OCI-LY7 (cell line): Measurements from ENCODE around the gene SEMA3D. TPM values are rescaled to one million over a fixed set of nuclear protein-coding genes. Genes with fewer than 3 reads are reported as not detected.

Source experiments
- BruUV-seq: library from RNA; stranded (reverse); fragments of 400-500 nt; replicated peaks from 2 replicates; lab custom pipeline; 2021; lab: Mats Ljungman, UMichigan
- CTCF ChIA-PET: fragments of 300-600 bp; sonication (Branson Sonifier 250); formaldehyde crosslinking; loops from one replicate; lab custom pipeline; 2022; ENCODE audit warnings: antibody characterized with exemption; ENCODE audit not compliant: unreplicated experiment; lab: Charles Lee
- POLR2A ChIA-PET: fragments of 300-600 bp; sonication (Branson Sonifier 250); formaldehyde crosslinking; loops from one replicate; lab custom pipeline; 2022; ENCODE audit warnings: antibody characterized with exemption; lab: Charles Lee
- DNase-seq: peaks from one replicate; pipeline ENCODE4 v3.0.0-alpha.2; 2015; ENCODE audit warnings: low spot score
- H2AFZ ChIP-seq: fragments of 200-600 bp; sonication (generic), shearing (Covaris generic); 2 replicates; pipeline ENCODE4 v1.6.1; 2014; ENCODE audit warnings: mild to moderate bottlenecking, antibody characterized with exemption, low read length, moderate library complexity
- H3K27ac ChIP-seq: fragments of 200-600 bp; sonication (generic); 2 replicates; pipeline ENCODE4 v1.5.1; 2014; ENCODE audit warnings: mixed run types, low read depth, mild to moderate bottlenecking, moderate library complexity, low read length, inconsistent platforms; ENCODE audit not compliant: poor library complexity, severe bottlenecking
- H3K36me3 ChIP-seq: fragments of 200-600 bp; sonication (generic); 2 replicates; pipeline ENCODE4 v1.6.1; 2014; ENCODE audit warnings: mild to moderate bottlenecking, antibody characterized with exemption, low read length, moderate library complexity, mixed read lengths; ENCODE audit not compliant: insufficient read depth
- H3K4me1 ChIP-seq: fragments of 200-600 bp; sonication (generic); 2 replicates; pipeline ENCODE4 v1.5.1; 2014; ENCODE audit warnings: mild to moderate bottlenecking, low read length; ENCODE audit not compliant: insufficient read depth, poor library complexity, severe bottlenecking
- H3K4me2 ChIP-seq: fragments of 200-600 bp; sonication (generic); 2 replicates; pipeline ENCODE4 v1.6.1; 2014; ENCODE audit warnings: mild to moderate bottlenecking, low read length
- H3K4me3 ChIP-seq: fragments of 200-600 bp; sonication (generic); 2 replicates; pipeline ENCODE4 v1.5.1; 2014; ENCODE audit warnings: mild to moderate bottlenecking, low read depth, low read length; ENCODE audit not compliant: poor library complexity, severe bottlenecking
- H3K79me2 ChIP-seq: fragments of 200-600 bp; sonication (generic); 2 replicates; pipeline ENCODE4 v1.6.1; 2016; ENCODE audit warnings: low read depth, mild to moderate bottlenecking, low read length, moderate library complexity, mixed read lengths; ENCODE audit not compliant: insufficient read depth
- H3K9me2 ChIP-seq: fragments of 200-600 bp; sonication (generic); 2 replicates; pipeline ENCODE4 v1.6.1; 2016; ENCODE audit warnings: mild to moderate bottlenecking, low read length, mixed read lengths; ENCODE audit not compliant: insufficient read depth
- H3K9me3 ChIP-seq: fragments of 200-600 bp; sonication (generic); 2 replicates; pipeline ENCODE4 v1.6.1; 2014; ENCODE audit warnings: mild to moderate bottlenecking, mixed run types, low read length, mixed read lengths
- H4K20me1 ChIP-seq: fragments of 200-600 bp; sonication (generic); 2 replicates; pipeline ENCODE4 v1.6.1; 2014; ENCODE audit warnings: mild to moderate bottlenecking, antibody characterized with exemption, low read length, moderate library complexity, mixed read lengths; ENCODE audit not compliant: insufficient read depth
- EZH2phosphoT487 ChIP-seq: fragments of 200-600 bp; sonication (generic); IDR thresholded peaks from 2 replicates; pipeline ENCODE4 v1.6.1; 2018; ENCODE audit warnings: low read depth, borderline replicate concordance, mild to moderate bottlenecking, mixed run types, antibody characterized with exemption, low read length, moderate library complexity, mixed read lengths
- intact Hi-C: fragments of 100-400 bp; cut with micrococcal nuclease; formaldehyde crosslinking; loops from one replicate; pipeline ENCODE4 v1.10.0; 2022; ENCODE audit not compliant: unreplicated experiment
- total RNA-seq, 2 experiments: library from RNA; depleted of rRNA in 1 of 2; stranded (reverse); fragments of >200 nt in 1 of 2; shearing (Covaris generic) in 1 of 2; gene quantifications; 2 replicates each; pipeline ENCODE4 v1.2.3, GENCODE V29; 2014 to 2022
- TF ChIP-seq, protein P1 (sequence below): fragments of 200-600 bp; sonication (generic); conservative IDR thresholded peaks from 2 replicates; pipeline ENCODE4 v1.5.1; 2014; ENCODE audit warnings: mild to moderate bottlenecking, antibody characterized with exemption, low read length, moderate library complexity, mixed read lengths

SEMA3D gene
- total RNA-seq, 2 experiments from 2014 or later, result not detected

DNA sequence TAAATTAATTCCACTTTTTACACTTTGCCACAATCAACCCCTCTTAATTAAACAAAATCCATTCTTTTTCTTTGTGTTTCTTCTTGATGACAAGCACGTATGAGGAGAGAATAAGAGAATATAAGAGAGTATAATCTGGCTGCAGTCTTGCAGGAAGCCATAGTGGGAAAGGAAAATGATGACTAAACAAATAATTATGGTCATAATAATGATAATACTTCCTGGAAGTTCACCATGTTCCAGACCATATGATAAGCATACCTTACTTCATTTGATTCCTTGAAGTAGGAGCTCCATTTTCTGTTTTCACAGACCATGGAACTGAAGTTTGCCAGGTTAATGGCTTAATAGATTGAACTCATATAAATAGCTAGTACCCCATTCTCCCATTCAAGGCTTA lies 237.8 kb downstream of the SEMA3D start:
- no peaks in the 10 kb centered on the region for H3K9me2 ChIP-seq
- H3K4me1 ChIP-seq, result no peaks in the 10 kb centered on the region
- no peak for TF ChIP-seq EZH2phosphoT487
- TF ChIP-seq, protein P1, sequence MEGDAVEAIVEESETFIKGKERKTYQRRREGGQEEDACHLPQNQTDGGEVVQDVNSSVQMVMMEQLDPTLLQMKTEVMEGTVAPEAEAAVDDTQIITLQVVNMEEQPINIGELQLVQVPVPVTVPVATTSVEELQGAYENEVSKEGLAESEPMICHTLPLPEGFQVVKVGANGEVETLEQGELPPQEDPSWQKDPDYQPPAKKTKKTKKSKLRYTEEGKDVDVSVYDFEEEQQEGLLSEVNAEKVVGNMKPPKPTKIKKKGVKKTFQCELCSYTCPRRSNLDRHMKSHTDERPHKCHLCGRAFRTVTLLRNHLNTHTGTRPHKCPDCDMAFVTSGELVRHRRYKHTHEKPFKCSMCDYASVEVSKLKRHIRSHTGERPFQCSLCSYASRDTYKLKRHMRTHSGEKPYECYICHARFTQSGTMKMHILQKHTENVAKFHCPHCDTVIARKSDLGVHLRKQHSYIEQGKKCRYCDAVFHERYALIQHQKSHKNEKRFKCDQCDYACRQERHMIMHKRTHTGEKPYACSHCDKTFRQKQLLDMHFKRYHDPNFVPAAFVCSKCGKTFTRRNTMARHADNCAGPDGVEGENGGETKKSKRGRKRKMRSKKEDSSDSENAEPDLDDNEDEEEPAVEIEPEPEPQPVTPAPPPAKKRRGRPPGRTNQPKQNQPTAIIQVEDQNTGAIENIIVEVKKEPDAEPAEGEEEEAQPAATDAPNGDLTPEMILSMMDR, result no peak
- no peak overlapping the region for H2AFZ ChIP-seq
- CTCF ChIA-PET, result no interaction called here
- H3K27ac ChIP-seq, result no peak overlapping the region
- H3K9me3 ChIP-seq, result no peaks in the 10 kb centered on the region
- no peaks in the 10 kb centered on the region for H3K79me2 ChIP-seq
- intact Hi-C loops, result no loop called here
- DNase-seq, result no peak
- H3K4me3 ChIP-seq, result no peak overlapping the region
- no peaks in the 10 kb centered on the region for H3K36me3 ChIP-seq
- no peak overlapping the region for H3K4me2 ChIP-seq
- no TSS peak for BruUV-seq
- POLR2A ChIA-PET, result interaction anchor here (1.5 kb wide), 1 partner anchor 63 kb away, joined by 3 read pairs; no protein-coding TSS in a partner anchor
- no peaks in the 10 kb centered on the region for H4K20me1 ChIP-seq

DNA sequence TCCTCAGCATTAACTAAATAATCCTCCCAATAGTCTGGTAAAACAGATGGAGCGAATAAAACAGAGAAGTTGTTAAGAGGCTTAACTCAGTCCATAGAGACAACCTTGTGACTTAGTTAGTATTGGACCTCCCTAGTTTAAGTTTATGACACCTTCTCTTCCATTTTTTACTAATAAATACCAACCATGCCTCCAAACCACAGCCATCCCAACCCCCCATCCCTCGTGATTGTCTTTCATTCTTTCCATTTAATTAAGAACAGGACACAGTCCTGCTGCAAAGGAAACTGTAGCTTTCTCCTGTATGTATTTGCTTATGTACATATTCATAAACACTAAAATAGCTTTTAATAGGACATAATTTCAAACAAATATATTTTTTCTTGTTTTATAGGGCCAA lies 238.2 kb downstream of the SEMA3D start:
- Histone ChIP-seq H4K20me1 (no peaks in the 10 kb centered on the region), H3K9me3 (no peaks in the 10 kb centered on the region), H3K9me2 (no peaks in the 10 kb centered on the region), H3K4me2 (no peak overlapping the region), H3K4me3 (no peak overlapping the region), H3K36me3 (no peaks in the 10 kb centered on the region), H3K27ac (no peak overlapping the region), H2AFZ (no peak overlapping the region), H3K79me2 (no peaks in the 10 kb centered on the region), H3K4me1 (no peaks in the 10 kb centered on the region)
- POLR2A ChIA-PET, result interaction anchor here (1.5 kb wide), 1 partner anchor 62 kb away, joined by 3 read pairs; no protein-coding TSS in a partner anchor
- TF ChIP-seq, protein P1, result no peak
- TF ChIP-seq EZH2phosphoT487, result no peak
- CTCF ChIA-PET, result no interaction called here
- DNase-seq, result no peak
- BruUV-seq, result no TSS peak
- intact Hi-C loops, result no loop called here

DNA sequence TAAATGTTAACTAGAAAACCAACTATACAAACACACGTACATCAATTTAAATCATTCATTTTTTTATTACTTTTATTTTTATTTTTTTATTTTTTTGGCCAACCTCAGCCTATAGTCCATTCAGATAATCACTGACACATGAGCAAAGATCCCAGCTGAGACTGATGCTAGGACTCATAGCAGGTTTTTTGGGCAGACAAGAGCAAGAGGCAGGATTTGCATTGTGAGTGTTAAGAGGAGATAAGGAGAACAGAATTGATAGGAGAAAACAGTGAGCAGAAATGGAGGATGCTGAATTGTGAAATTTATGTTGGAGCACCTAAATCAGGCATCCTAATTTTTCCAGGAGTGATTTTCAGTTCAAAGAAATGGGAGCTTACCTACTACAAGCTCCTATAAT lies 240.3 kb downstream of the SEMA3D start:
- no peak overlapping the region for H3K4me2 ChIP-seq
- H3K4me3 ChIP-seq, result no peak overlapping the region
- H3K4me1 ChIP-seq, result no peaks in the 10 kb centered on the region
- H3K9me3 ChIP-seq, result no peaks in the 10 kb centered on the region
- no peaks in the 10 kb centered on the region for H4K20me1 ChIP-seq
- BruUV-seq, result no TSS peak
- H3K9me2 ChIP-seq, result no peaks in the 10 kb centered on the region
- H3K27ac ChIP-seq, result no peak overlapping the region
- CTCF ChIA-PET, result no interaction called here
- H3K79me2 ChIP-seq, result no peaks in the 10 kb centered on the region
- H2AFZ ChIP-seq, result no peak overlapping the region
- intact Hi-C loops, result no loop called here
- POLR2A ChIA-PET, result no interaction called here
- no peaks in the 10 kb centered on the region for H3K36me3 ChIP-seq
- TF ChIP-seq EZH2phosphoT487, result no peak
- TF ChIP-seq, protein P1, result no peak
- DNase-seq, result no peak
